Tibial artery (tissue), 4 donors: Measurements from ENCODE around the gene BPIFB2.

ENCODE experiments used
- DNase-seq, 2 donors: peaks; one replicate each; pipeline ENCODE4 v3.0.0-alpha.2; 2019
- H3K27ac ChIP-seq, 2 donors: fragments of 200-600 bp; sonication (generic) in 1 of 2; 1 replicate in 1 of 2; 2 replicates in 1 of 2; pipeline ENCODE4 v1.5.1; 2018 to 2019; ENCODE audit warnings: mild to moderate bottlenecking in 1 of 2
- H3K27me3 ChIP-seq, 2 donors: fragments of 200-600 bp; sonication (generic) in 1 of 2; one replicate each; pipeline versions ENCODE4 v1.5.1 to v1.6.0; 2016 to 2019
- H3K36me3 ChIP-seq, 3 donors: fragments of 200-600 bp; sonication (generic) in 2 of 3; one replicate each; pipeline ENCODE4 v1.5.1; 2016 to 2019; ENCODE audit warnings: mild to moderate bottlenecking in 2 of 3
- H3K4me1 ChIP-seq, 4 donors: fragments of 200-600 bp; sonication (generic) in 2 of 4; 1 replicate in 3 of 4; 2 replicates in 1 of 4; pipeline ENCODE4 v1.5.1; 2016 to 2019
- H3K4me3 ChIP-seq, 2 donors: fragments of 200-600 bp; sonication (generic) in 1 of 2; 1 replicate in 1 of 2; 2 replicates in 1 of 2; pipeline ENCODE4 v1.5.1; 2018 to 2019; ENCODE audit warnings: mild to moderate bottlenecking in 2 of 2
- H3K9me3 ChIP-seq, 3 donors: fragments of 200-600 bp; sonication (generic) in 1 of 3; one replicate each; pipeline ENCODE4 v1.5.1; 2016 to 2019
- CTCF ChIP-seq, 2 experiments: fragments of 200-600 bp in 1 of 2; fragments of 450-650 bp in 1 of 2; IDR thresholded peaks; one replicate each; pipeline ENCODE4 v1.5.1; 2017 to 2019; ENCODE audit warnings: antibody characterized with exemption in 2 of 2, mild to moderate bottlenecking in 1 of 2, moderate library complexity in 1 of 2
- intact Hi-C: fragments of 100-400 bp; cut with DNase I; formaldehyde crosslinking; loops from one replicate; pipeline ENCODE4 v1.15.0; 2023; ENCODE audit warnings: low total_unique reads

Gene BPIFB2

GRCh38 chr20:33015700-33016580, 8.4 kb downstream of the BPIFB2 start:
- intact Hi-C loops = no loop called here
- Histone ChIP-seq H3K4me1 (no peaks in the 10 kb centered on the region), H3K36me3 (no peaks in the 10 kb centered on the region), H3K27ac (no peak overlapping the region), H3K4me3 (no peak overlapping the region), H3K9me3 (no peaks in the 10 kb centered on the region), H3K27me3 (peaks cover 0 to 22% of the 10 kb centered on the region in 2 donors)
- no peak for TF ChIP-seq CTCF (IDR thresholded peaks at IDR 0.05)
- no peak for DNase-seq

DNA sequence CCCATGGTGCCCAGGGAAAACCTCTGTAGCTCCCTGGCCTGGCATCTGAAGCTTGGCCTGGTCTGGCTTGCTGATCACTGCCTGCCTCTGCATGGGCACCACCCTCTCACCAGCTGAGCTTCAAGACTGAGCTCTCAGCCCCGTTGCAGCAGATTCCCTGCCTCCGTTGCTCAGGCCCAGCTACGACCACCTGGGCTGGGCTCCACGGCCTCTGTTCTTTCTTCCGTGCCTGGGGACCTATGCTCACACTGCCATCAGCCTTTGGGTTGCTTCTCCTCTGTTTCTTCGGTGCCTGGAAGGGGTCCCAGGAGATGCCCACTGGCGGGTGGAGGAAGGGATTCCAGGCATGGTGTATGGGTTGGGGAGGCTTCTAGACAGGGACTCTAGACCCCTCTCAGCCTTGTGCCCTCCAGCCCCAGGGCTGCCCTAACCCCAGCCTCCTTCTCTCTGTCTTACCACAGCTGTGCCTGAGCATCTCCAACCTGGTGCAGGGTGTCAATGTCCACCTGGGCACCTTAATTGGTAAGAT, 9.1 kb downstream of the BPIFB2 start:
- DNase-seq = no peak
- peaks cover 0 to 22% of the 10 kb centered on the region in 2 donors for H3K27me3 ChIP-seq
- no peak for TF ChIP-seq CTCF (IDR thresholded peaks at IDR 0.05)
- intact Hi-C loops = no loop called here
- H3K4me3 ChIP-seq = no peak overlapping the region
- H3K36me3 ChIP-seq = no peaks in the 10 kb centered on the region
- H3K27ac ChIP-seq = no peak overlapping the region
- H3K4me1 ChIP-seq = no peaks in the 10 kb centered on the region
- no peaks in the 10 kb centered on the region for H3K9me3 ChIP-seq

DNA sequence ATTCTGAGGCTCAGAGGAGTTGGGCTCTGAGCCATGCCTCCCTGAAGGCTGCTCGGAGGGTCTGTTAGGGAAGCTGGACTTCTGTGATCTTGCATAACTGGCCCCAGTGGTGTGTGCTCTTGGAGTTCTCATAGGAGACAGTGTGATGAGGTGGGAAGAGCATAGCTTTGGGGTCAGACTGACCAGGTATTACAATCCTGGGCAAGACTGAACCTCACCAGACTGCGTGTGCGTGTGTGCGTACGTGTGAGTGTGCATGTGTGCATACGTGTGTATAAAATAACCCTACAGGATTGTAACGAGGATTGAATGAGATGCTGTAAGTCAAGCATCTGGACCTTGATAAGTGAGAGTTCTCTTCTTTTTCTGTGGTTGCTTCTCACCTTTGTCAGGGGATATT, 10.0 kb downstream of the BPIFB2 start:
- Histone ChIP-seq H3K4me3 (no peak overlapping the region), H3K27me3 (peaks cover 0 to 22% of the 10 kb centered on the region in 2 donors), H3K4me1 (no peaks in the 10 kb centered on the region), H3K36me3 (no peaks in the 10 kb centered on the region), H3K9me3 (no peaks in the 10 kb centered on the region), H3K27ac (no peak overlapping the region)
- DNase-seq = no peak
- TF ChIP-seq CTCF (IDR thresholded peaks at IDR 0.05) = no peak
- intact Hi-C loops = no loop called here

GRCh38 chr20:33018169-33018931, 10.8 kb downstream of the BPIFB2 start:
- H3K4me3 ChIP-seq = no peak overlapping the region
- TF ChIP-seq CTCF (IDR thresholded peaks at IDR 0.05) = no peak
- peaks cover 0 to 21% of the 10 kb centered on the region in 2 donors for H3K27me3 ChIP-seq
- intact Hi-C loops = no loop called here
- DNase-seq = no peak
- H3K9me3 ChIP-seq = no peaks in the 10 kb centered on the region
- H3K4me1 ChIP-seq = no peaks in the 10 kb centered on the region
- H3K36me3 ChIP-seq = no peaks in the 10 kb centered on the region
- H3K27ac ChIP-seq = no peak overlapping the region

GRCh38 chr20:33019465-33020277, 12.2 kb downstream of the BPIFB2 start:
- no peaks in the 10 kb centered on the region for H3K36me3 ChIP-seq
- peaks cover 0 to 14% of the 10 kb centered on the region in 2 donors for H3K27me3 ChIP-seq
- TF ChIP-seq CTCF (IDR thresholded peaks at IDR 0.05) = no peak
- no peak overlapping the region for H3K27ac ChIP-seq
- no peak overlapping the region for H3K4me3 ChIP-seq
- no peak for DNase-seq
- intact Hi-C loops = no loop called here
- H3K9me3 ChIP-seq = no peaks in the 10 kb centered on the region
- no peaks in the 10 kb centered on the region for H3K4me1 ChIP-seq
